Suppressor macrophage treated with lipopolysaccharide for 1 hour (primary cell): ENCODE data around the gene OR10J5.
"Not testable (repeated sequence)": the region's sequence is repeated elsewhere in the genome, so short reads cannot be mapped to it uniquely, and the experiment has no call there.

Experiments
- DNase-seq, 3 donors: peaks; one replicate each; pipeline ENCODE4 v3.0.0-alpha.2; 2020 to 2022

Gene OR10J5, protein sequence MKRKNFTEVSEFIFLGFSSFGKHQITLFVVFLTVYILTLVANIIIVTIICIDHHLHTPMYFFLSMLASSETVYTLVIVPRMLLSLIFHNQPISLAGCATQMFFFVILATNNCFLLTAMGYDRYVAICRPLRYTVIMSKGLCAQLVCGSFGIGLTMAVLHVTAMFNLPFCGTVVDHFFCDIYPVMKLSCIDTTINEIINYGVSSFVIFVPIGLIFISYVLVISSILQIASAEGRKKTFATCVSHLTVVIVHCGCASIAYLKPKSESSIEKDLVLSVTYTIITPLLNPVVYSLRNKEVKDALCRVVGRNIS

DNA sequence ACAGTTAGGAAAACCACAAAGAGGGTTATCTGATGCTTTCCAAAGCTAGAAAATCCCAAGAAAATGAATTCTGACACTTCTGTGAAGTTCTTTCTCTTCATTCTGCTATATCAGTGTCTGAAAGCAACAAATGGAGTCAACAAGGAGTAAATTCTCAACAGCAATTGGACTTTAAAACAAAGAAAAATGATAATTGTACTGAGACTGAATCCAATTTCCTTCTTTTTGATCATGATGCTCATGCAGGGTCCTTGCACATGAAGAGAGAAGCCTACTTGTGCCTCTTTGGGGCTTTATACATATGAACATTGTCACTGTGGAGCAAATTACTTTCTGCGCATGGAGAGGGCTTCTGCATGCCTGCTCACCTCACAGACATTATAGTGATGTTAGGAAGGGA is at the start of gene OR10J5:
Gene OR10J5, minus strand, starts transcription at position 101 of the 400 bp plus-strand sequence. Its CDS starts 0 bp downstream, at position 101.
- no peak for DNase-seq

DNA sequence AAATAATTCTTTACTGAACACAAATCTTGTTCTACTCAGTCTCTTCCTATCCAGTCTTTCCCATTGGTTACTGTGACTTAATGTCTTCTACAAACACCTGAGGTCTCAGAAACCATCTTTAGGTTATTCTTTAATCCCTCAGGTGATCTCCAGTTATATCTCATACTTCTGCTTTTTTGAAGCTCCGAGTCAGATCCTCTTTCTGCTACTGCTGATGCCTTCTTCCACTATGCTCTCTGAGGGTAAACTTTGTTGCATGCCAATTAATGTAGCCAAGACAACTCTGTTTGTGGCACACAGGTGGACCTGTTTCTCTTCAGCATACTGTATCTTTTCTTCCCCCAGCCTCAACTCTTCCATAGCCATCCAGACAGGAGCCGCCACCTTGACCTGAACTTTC is 48.7 kb upstream of the OR10J5 start:
- DNase-seq, result no peak

GRCh38 chr1:159581422-159581821 is 45.6 kb upstream of the OR10J5 start:
- DNase-seq, result no peak

DNA sequence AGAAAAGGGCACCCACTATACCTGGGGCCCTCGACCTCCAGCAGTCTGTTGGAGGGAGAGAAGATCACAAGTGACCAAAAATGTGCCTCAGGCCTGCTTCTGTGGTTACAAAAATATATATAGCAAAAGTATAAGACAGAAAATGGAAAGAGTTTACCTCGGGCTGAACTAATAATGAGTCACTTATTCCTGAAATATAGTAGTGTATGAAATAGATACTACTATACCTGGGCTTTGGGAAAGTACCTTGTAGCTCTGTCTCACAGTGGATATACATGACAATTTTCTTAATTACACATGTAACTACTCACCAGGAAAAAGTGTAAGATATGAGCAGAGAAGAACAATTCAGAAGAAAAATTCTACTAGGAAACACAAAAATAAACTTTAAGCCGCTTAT is 44.5 kb upstream of the OR10J5 start:
- no peak for DNase-seq

DNA sequence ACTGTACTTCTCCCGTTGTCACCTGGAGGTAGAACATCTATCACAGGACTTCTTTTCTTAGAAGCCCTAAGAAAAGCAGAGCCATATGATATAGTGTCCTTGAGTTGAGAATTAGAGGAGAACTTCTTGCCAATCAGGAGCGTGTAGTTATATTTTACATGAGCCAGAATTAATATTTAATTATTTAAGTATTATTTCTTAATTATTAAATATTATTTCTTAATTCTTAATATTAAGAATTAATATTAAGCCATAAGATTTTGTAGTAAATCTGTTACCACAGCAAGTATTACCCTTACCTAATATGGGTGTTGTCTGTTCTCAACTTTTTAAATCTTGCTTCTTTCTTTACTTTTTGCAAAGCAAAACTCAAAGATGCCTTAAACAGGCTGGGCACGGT is 41.6 kb upstream of the OR10J5 start:
- DNase-seq, result no peak

DNA sequence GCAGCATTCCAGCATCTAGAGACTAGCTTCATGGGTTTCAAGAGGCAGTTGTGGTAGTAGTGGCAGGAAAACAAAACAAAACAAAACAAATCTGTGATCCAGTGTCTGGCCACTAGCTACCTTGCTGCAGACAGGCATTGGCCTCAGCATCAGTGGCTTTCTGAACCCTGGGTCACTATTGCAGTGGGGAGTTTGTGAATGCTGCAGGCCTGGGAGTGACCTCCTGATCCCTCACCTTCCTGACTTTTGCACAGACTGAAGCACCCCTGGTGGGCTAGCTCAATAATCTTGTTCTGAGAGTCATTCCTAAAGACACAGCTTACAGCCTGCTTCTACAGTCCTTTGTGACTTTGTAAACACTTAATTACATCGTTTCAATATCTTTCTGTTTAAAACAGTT is 26.9 kb upstream of the OR10J5 start:
- DNase-seq, result no peak

DNA sequence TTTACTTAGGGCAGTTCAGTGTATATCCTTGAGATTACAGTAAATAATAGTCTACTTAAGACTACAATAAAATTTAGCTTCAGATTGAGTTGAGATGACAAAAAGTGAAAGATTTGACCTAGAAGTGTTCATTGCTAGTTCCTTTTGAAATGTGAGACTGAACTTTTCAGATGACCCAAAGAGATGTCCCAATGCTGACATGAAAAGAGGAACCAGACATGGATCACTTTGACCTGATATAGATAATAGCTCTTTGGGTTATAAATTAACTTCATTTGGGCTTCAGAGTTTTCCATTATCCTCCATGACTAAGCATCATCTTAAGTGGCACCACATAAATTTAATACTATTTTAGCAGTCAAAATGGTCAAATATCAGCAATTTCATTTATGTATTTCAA is 25.7 kb upstream of the OR10J5 start:
- peak in 2 of 3 donors; percentile 25 to 32 for DNase-seq

DNA sequence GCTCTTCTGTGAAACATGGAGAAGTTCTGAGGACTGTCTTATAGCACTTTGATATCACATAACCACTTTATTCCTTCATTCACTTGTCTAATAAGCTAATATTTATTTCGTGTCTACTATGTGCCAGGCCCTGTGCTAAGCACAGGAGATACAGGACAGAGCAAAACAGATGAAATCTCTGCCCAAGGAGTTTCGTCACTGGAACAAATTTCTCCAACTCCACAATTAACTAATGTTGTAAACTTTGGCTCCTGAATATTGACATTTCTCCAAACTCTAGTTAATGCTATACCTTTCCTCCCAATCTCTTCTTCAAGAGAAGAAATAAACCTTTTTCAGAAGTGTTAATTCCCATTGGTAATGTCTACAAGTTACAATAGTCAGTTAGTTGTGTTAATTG is 24.8 kb upstream of the OR10J5 start:
- no peak for DNase-seq

DNA sequence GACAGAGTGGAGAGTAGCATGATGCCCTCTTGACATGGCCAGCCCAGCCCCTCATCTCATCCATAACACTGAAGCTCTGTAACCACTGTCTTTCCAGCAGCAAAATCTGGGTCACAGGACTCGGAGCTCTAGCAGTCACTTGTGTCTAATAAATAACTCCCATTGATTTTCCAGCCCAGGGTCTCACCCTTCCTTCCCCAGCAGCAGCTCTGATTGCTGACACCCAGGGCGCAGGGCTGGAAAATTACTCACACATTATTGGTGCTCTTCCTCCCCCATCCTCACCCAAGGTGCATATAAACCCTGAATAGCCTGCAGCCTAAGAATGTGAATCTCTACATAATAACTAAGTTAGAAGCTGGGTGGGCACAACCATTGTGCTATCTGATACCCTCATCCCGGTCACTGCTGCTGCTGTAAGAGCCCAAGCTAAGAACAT is 21.1 kb upstream of the OR10J5 start:
- DNase-seq, result no peak

DNA sequence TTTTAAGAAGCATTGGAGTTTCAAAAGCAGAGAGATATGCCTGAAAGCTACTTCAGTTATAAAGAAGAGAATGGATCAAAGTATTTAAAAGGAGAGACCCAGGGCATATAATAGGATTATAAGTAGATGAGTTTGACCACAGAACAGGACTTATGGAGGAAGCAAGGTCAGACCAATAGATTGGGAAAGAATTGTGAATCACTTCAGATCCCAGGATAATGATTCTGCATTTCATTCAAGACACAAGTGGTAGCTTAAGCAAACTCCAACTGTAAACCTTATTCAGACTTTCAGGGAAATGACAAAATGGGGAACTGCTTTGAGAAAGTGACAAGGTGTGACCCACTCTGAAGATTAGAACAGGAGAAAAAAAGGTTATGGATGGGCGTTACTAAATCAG is 18.9 kb upstream of the OR10J5 start:
- DNase-seq, result peak; percentile 21 to 52 (median 40)

DNA sequence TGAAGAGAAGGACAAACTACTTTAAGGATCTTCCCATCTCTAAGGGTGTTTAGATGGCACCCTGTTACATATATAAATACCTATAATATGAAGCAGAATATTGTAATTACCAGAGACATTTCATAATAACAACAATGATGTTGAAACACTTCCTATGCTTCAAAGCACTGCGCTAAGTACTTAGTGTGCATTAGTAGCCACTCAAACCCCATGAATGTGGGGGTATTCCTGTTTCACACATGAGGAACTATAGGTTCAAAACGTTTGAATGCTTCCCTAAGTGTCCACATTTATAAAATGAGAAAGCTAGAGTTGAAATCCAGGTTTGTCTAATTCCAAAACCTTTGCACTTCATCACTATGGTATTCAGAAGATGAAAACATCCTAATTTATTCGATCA is 18.5 kb upstream of the OR10J5 start:
- peak; percentile 33 to 72 (median 59) for DNase-seq

DNA sequence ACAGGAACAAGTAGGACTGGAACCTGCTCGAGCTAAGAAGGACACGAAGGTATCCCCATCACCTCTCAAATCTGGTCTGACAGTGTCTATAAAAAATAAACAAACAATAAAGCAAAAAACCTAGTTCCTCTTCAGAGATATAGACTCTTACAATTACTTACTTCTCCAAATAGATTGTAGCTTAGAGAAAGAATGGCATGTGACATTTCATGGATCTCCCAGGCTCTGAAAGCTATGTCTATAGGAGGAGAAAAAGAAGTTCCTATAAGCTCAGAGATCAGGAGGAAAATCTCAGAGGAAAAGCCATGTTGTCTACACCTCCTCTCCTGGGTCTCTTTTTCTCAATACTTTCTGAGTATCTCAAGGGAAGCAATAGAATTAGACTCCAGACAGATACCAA is 12.3 kb upstream of the OR10J5 start:
- peak; percentile 10 to 45 (median 41) for DNase-seq

DNA sequence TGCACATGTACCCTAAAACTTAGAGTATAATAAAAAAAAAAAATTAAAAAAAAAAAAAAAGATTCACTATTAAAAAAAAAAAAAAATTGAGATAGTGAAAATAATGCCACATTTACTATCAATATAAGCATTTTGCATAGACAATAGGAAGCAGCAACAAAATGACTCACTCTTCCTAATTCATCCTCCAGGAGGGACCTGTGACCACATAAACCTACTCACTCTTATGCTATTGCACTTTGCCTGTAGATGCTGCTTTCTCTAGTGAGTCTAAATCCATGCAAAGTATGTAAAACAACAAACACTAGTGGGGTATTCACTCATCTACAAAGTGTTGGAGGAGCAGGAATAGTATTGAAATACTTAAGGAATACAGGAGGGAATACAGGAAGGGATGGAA is 2.9 kb downstream of the OR10J5 start:
- DNase-seq, result no peak

GRCh38 chr1:159524792-159525191 is 11.0 kb downstream of the OR10J5 start:
- not testable (repeated sequence) for DNase-seq

- no peak for DNase-seq
These were observed 25.6 kb downstream of the OR10J5 start for GRCh38 chr1:159510229-159510541.

- DNase-seq, result no peak
These were observed 26.2 kb downstream of the OR10J5 start for GRCh38 chr1:159509440-159510228.

GRCh38 chr1:159508951-159509350 is 26.9 kb downstream of the OR10J5 start:
- no peak for DNase-seq

- DNase-seq, result peak in 2 of 3 donors; percentile 28 to 39
These were observed 30.1 kb downstream of the OR10J5 start for GRCh38 chr1:159505676-159506075.

- DNase-seq, result peak in 2 of 3 donors; percentile 12 to 28
These were observed 34.7 kb downstream of the OR10J5 start for GRCh38 chr1:159501082-159501481.

- DNase-seq, result not testable (repeated sequence)
These were observed 41.1 kb downstream of the OR10J5 start for GRCh38 chr1:159494513-159495210.

GRCh38 chr1:159493354-159493753 is 42.5 kb downstream of the OR10J5 start:
- DNase-seq, result no peak

DNA sequence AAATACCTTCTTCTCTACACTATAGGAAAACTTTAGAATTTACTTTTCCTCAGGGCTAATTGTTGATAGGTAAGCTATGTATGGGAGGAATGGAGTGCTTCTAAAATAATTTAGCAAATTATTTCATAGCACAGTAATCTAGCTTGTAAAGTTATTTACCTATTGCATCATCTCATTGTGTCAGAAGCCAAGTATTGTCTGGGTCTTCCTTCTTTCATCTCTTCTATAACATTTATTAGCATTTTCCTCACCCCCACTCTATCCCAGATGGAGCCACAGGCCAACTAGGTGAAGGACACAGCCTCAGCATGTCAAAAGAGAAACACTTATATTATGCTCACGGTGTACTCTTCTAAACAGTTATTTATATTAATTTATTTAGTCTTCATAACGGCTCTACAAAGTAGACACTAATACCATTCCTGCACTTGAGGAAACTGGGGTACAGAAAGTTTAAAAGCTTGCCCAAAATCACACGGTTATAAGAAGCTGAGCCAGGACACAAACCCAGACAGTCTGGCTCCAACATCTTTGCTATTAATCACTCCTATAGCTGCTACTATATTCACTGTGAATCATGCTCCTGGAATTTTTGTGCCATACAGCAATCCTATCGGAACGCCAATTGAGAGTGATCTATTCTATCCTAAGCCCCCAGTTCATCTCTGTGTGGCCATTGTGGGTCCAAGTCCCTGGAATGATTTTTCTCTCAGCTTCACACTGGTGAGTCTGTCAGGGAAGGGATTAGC is 43.1 kb downstream of the OR10J5 start:
- DNase-seq, result no peak
